Effector CD8-positive, alpha-beta T cell (primary cell): Measurements from ENCODE around the gene ENPP5.
"Not testable (repeated sequence)": the region's sequence is repeated elsewhere in the genome, so short reads cannot be mapped to it uniquely, and the experiment has no call there.

Source experiments
- DNase-seq: peaks from one replicate; lab custom pipeline; 2025; lab: John Stamatoyannopoulos, UW

ENPP5 gene

GRCh38 chr6:46175446-46175845 is 4.7 kb upstream of the ENPP5 start:
- no peak for DNase-seq

- DNase-seq: no peak
Observed at GRCh38 chr6:46174904-46175303, 4.1 kb upstream of the ENPP5 start.

- DNase-seq: no peak
Observed at GRCh38 chr6:46172176-46172575, 1.4 kb upstream of the ENPP5 start.

- no peak for DNase-seq
Observed at GRCh38 chr6:46160102-46160501, 10.7 kb downstream of the ENPP5 start.

GRCh38 chr6:46159229-46159628 is 11.6 kb downstream of the ENPP5 start:
- no peak for DNase-seq

- no peak for DNase-seq
Observed at GRCh38 chr6:46156701-46157100, 14.1 kb downstream of the ENPP5 start.

GRCh38 chr6:46149066-46149465 is 21.7 kb downstream of the ENPP5 start:
- DNase-seq: not testable (repeated sequence)

GRCh38 chr6:46144270-46144669 is 26.5 kb downstream of the ENPP5 start:
- no peak for DNase-seq

- DNase-seq: no peak
Observed at GRCh38 chr6:46138281-46138680, 32.5 kb downstream of the ENPP5 start.

GRCh38 chr6:46137387-46137786 is 33.4 kb downstream of the ENPP5 start:
- DNase-seq: no peak

GRCh38 chr6:46136831-46137230 is 33.9 kb downstream of the ENPP5 start:
- no peak for DNase-seq

GRCh38 chr6:46135176-46135575 is 35.6 kb downstream of the ENPP5 start:
- no peak for DNase-seq

- DNase-seq: no peak
Observed at GRCh38 chr6:46134216-46134615, 36.6 kb downstream of the ENPP5 start.

GRCh38 chr6:46131291-46131690 is 39.5 kb downstream of the ENPP5 start:
- not testable (repeated sequence) for DNase-seq

- no peak for DNase-seq
Observed at GRCh38 chr6:46130666-46131065, 40.1 kb downstream of the ENPP5 start.

GRCh38 chr6:46129629-46130511 is 40.9 kb downstream of the ENPP5 start, which contains the start of gene ENPP4:
Gene ENPP4 (plus strand): TSS chr6:46129989. CDS start chr6:46139584, 9,595 bp downstream.
- DNase-seq: peak; percentile 83

GRCh38 chr6:46129291-46129628 is 41.5 kb downstream of the ENPP5 start:
- DNase-seq: peak; percentile 13

GRCh38 chr6:46128476-46128875 is 42.3 kb downstream of the ENPP5 start:
- DNase-seq: no peak

GRCh38 chr6:46119679-46120078 is 51.1 kb downstream of the ENPP5 start:
- not testable (repeated sequence) for DNase-seq

GRCh38 chr6:46118836-46119235 is 51.9 kb downstream of the ENPP5 start:
- no peak for DNase-seq

GRCh38 chr6:46118157-46118556 is 52.6 kb downstream of the ENPP5 start:
- no peak for DNase-seq

- no peak for DNase-seq
Observed at GRCh38 chr6:46116289-46116688, 54.5 kb downstream of the ENPP5 start.

GRCh38 chr6:46115634-46116033 is 55.1 kb downstream of the ENPP5 start:
- no peak for DNase-seq

GRCh38 chr6:46113370-46113769 is 57.4 kb downstream of the ENPP5 start:
- DNase-seq: no peak
